Measurements from ENCODE around the gene KBTBD8. TPM values are rescaled to one million over a fixed set of nuclear protein-coding genes. Genes with fewer than 3 reads are reported as not detected.

The KBTBD8 gene
- total and polyA plus RNA-seq, 5 donors from 2014 or later, result 2.4 to 18.2 (median 3.7) TPM

- peak overlapping the region in 1 of 3 donors; percentile 38 for H3K27ac Mint-ChIP-seq
- DNase-seq, result peak in 1 of 3 donors; percentile 38
- Histone ChIP-seq H3K27me3 (ENCODE audit: control insufficient read depth, insufficient read depth, low read length) (peaks cover 7% of the 10 kb centered on the region), H3K9me3 (ENCODE audit: control insufficient read depth in 2 of 2, low read length in 2 of 2) (no peaks in the 10 kb centered on the region), H3K36me3 (ENCODE audit: control insufficient read depth, insufficient read depth, low read length) (peaks cover 12% of the 10 kb centered on the region), H3K27ac (ENCODE audit: insufficient read depth, low read length, poor library complexity, severe bottlenecking) (peak overlapping the region; percentile 79), H3K4me3 (ENCODE audit: low read depth, low read length) (peak overlapping the region; percentile 89), H3K4me1 (ENCODE audit: control insufficient read depth, insufficient read depth, low read length, poor library complexity, severe bottlenecking) (peaks cover 46% of the 10 kb centered on the region)
- H3K4me1 Mint-ChIP-seq, result peaks cover 23 to 59% (median 47%) of the 10 kb centered on the region in 4 donors
- H3K9me3 Mint-ChIP-seq, result no peaks in the 10 kb centered on the region
- peaks cover 22% of the 10 kb centered on the region for H3K36me3 Mint-ChIP-seq
- H3K4me3 Mint-ChIP-seq, result peak overlapping the region; percentile 26 to 92 (median 52)
- H3K27me3 Mint-ChIP-seq, result peaks cover 16% of the 10 kb centered on the region
- ATAC-seq (ENCODE audit: low read depth in 2 of 2), result no peak
Observed at GRCh38 chr3:67000009-67000408, 1.9 kb downstream of the KBTBD8 start.

GRCh38 chr3:67001086-67001861 lies 3.2 kb downstream of the KBTBD8 start:
- no peaks in the 10 kb centered on the region for H3K9me3 ChIP-seq (ENCODE audit: control insufficient read depth in 2 of 2, low read length in 2 of 2)
- H3K27me3 Mint-ChIP-seq, result peaks cover 11% of the 10 kb centered on the region
- no peaks in the 10 kb centered on the region for H3K9me3 Mint-ChIP-seq
- peaks cover 3% of the 10 kb centered on the region for H3K27me3 ChIP-seq (ENCODE audit: control insufficient read depth, insufficient read depth, low read length)
- no peak overlapping the region for H3K27ac ChIP-seq (ENCODE audit: insufficient read depth, low read length, poor library complexity, severe bottlenecking)
- peaks cover 16% of the 10 kb centered on the region for H3K36me3 ChIP-seq (ENCODE audit: control insufficient read depth, insufficient read depth, low read length)
- peaks cover 32% of the 10 kb centered on the region for H3K36me3 Mint-ChIP-seq
- ATAC-seq (ENCODE audit: low read depth in 2 of 2) (no peak), DNase-seq (peak in 1 of 3 donors; percentile 34)
- H3K4me3 Mint-ChIP-seq, result peak overlapping the region; percentile 77 to 89 (median 82)
- H3K4me1 Mint-ChIP-seq, result peaks cover 30 to 71% (median 57%) of the 10 kb centered on the region in 4 donors
- H3K27ac Mint-ChIP-seq, result peak overlapping the region; percentile 79 to 94 (median 82)
- H3K4me3 ChIP-seq (ENCODE audit: low read depth, low read length), result peak overlapping the region; percentile 81
- H3K4me1 ChIP-seq (ENCODE audit: control insufficient read depth, insufficient read depth, low read length, poor library complexity, severe bottlenecking), result peaks cover 50% of the 10 kb centered on the region

GRCh38 chr3:67005974-67006373 lies 7.9 kb downstream of the KBTBD8 start:
- H3K4me1 ChIP-seq (ENCODE audit: control insufficient read depth, insufficient read depth, low read length, poor library complexity, severe bottlenecking), result peaks cover 27% of the 10 kb centered on the region

GRCh38 chr3:67006460-67006859 lies 8.4 kb downstream of the KBTBD8 start:
- H3K9me3 Mint-ChIP-seq, result no peaks in the 10 kb centered on the region
- no peaks in the 10 kb centered on the region for H3K27me3 Mint-ChIP-seq
- Histone ChIP-seq H3K4me1 (ENCODE audit: control insufficient read depth, insufficient read depth, low read length, poor library complexity, severe bottlenecking) (peaks cover 22% of the 10 kb centered on the region), H3K27me3 (ENCODE audit: control insufficient read depth, insufficient read depth, low read length) (no peaks in the 10 kb centered on the region), H3K4me3 (ENCODE audit: low read depth, low read length) (no peak overlapping the region), H3K27ac (ENCODE audit: insufficient read depth, low read length, poor library complexity, severe bottlenecking) (no peak overlapping the region), H3K36me3 (ENCODE audit: control insufficient read depth, insufficient read depth, low read length) (peaks cover 35% of the 10 kb centered on the region), H3K9me3 (ENCODE audit: control insufficient read depth in 2 of 2, low read length in 2 of 2) (no peaks in the 10 kb centered on the region)
- peaks cover 48% of the 10 kb centered on the region for H3K36me3 Mint-ChIP-seq
- ATAC-seq (ENCODE audit: low read depth in 2 of 2), result no peak
- H3K4me1 Mint-ChIP-seq, result peaks cover 31 to 60% (median 50%) of the 10 kb centered on the region in 4 donors
- no peak for DNase-seq
- H3K4me3 Mint-ChIP-seq, result no peak overlapping the region
- H3K27ac Mint-ChIP-seq, result no peak overlapping the region

More at GRCh38 chr3:67005974-67006373, 7.9 kb downstream of the KBTBD8 start:
- no peaks in the 10 kb centered on the region for H3K27me3 Mint-ChIP-seq
- H3K4me3 ChIP-seq (ENCODE audit: low read depth, low read length), result peak overlapping the region; percentile 46
- H3K4me1 Mint-ChIP-seq, result peaks cover 33 to 65% (median 55%) of the 10 kb centered on the region in 4 donors
- DNase-seq (no peak), ATAC-seq (ENCODE audit: low read depth in 2 of 2) (no peak)
- no peaks in the 10 kb centered on the region for H3K9me3 Mint-ChIP-seq
- H3K36me3 Mint-ChIP-seq, result peaks cover 45% of the 10 kb centered on the region
- no peaks in the 10 kb centered on the region for H3K27me3 ChIP-seq (ENCODE audit: control insufficient read depth, insufficient read depth, low read length)
- peaks cover 33% of the 10 kb centered on the region for H3K36me3 ChIP-seq (ENCODE audit: control insufficient read depth, insufficient read depth, low read length)
- no peak overlapping the region for H3K27ac ChIP-seq (ENCODE audit: insufficient read depth, low read length, poor library complexity, severe bottlenecking)
- no peak overlapping the region for H3K4me3 Mint-ChIP-seq
- H3K9me3 ChIP-seq (ENCODE audit: control insufficient read depth in 2 of 2, low read length in 2 of 2), result no peaks in the 10 kb centered on the region
- peak overlapping the region in 1 of 3 donors; percentile 42 for H3K27ac Mint-ChIP-seq

- H3K4me3 Mint-ChIP-seq, result peak overlapping the region in 1 of 4 donors; percentile 51
- Histone ChIP-seq H3K4me3 (ENCODE audit: low read depth, low read length) (no peak overlapping the region), H3K9me3 (ENCODE audit: control insufficient read depth in 2 of 2, low read length in 2 of 2) (no peaks in the 10 kb centered on the region), H3K27ac (ENCODE audit: insufficient read depth, low read length, poor library complexity, severe bottlenecking) (no peak overlapping the region), H3K4me1 (ENCODE audit: control insufficient read depth, insufficient read depth, low read length, poor library complexity, severe bottlenecking) (peaks cover 15% of the 10 kb centered on the region), H3K36me3 (ENCODE audit: control insufficient read depth, insufficient read depth, low read length) (peaks cover 32% of the 10 kb centered on the region), H3K27me3 (ENCODE audit: control insufficient read depth, insufficient read depth, low read length) (no peaks in the 10 kb centered on the region)
- H3K4me1 Mint-ChIP-seq, result peaks cover 37 to 51% (median 40%) of the 10 kb centered on the region in 4 donors
- H3K27me3 Mint-ChIP-seq, result no peaks in the 10 kb centered on the region
- H3K36me3 Mint-ChIP-seq, result peaks cover 53% of the 10 kb centered on the region
- ATAC-seq (ENCODE audit: low read depth in 2 of 2) (no peak), DNase-seq (no peak)
- no peaks in the 10 kb centered on the region for H3K9me3 Mint-ChIP-seq
- H3K27ac Mint-ChIP-seq, result no peak overlapping the region
Observed at GRCh38 chr3:67008388-67008787, 10.3 kb downstream of the KBTBD8 start.

GRCh38 chr3:67009716-67010115 lies 11.6 kb downstream of the KBTBD8 start:
- Mint-ChIP-seq H3K36me3 (peaks cover 42% of the 10 kb centered on the region), H3K4me1 (peaks cover 30 to 40% (median 32%) of the 10 kb centered on the region in 4 donors), H3K27ac (no peak overlapping the region), H3K4me3 (no peak overlapping the region), H3K27me3 (no peaks in the 10 kb centered on the region), H3K9me3 (no peaks in the 10 kb centered on the region)
- no peak overlapping the region for H3K27ac ChIP-seq (ENCODE audit: insufficient read depth, low read length, poor library complexity, severe bottlenecking)
- ATAC-seq (ENCODE audit: low read depth in 2 of 2), result no peak
- no peaks in the 10 kb centered on the region for H3K9me3 ChIP-seq (ENCODE audit: control insufficient read depth in 2 of 2, low read length in 2 of 2)
- H3K4me3 ChIP-seq (ENCODE audit: low read depth, low read length), result no peak overlapping the region
- no peaks in the 10 kb centered on the region for H3K27me3 ChIP-seq (ENCODE audit: control insufficient read depth, insufficient read depth, low read length)
- peaks cover 6% of the 10 kb centered on the region for H3K4me1 ChIP-seq (ENCODE audit: control insufficient read depth, insufficient read depth, low read length, poor library complexity, severe bottlenecking)
- H3K36me3 ChIP-seq (ENCODE audit: control insufficient read depth, insufficient read depth, low read length), result peaks cover 23% of the 10 kb centered on the region
- no peak for DNase-seq

GRCh38 chr3:67011414-67012131 lies 13.5 kb downstream of the KBTBD8 start:
- Mint-ChIP-seq H3K27ac (peak overlapping the region in 1 of 3 donors; percentile 41), H3K9me3 (no peaks in the 10 kb centered on the region), H3K36me3 (peaks cover 28% of the 10 kb centered on the region), H3K27me3 (no peaks in the 10 kb centered on the region), H3K4me1 (peaks cover 21 to 26% (median 25%) of the 10 kb centered on the region in 4 donors), H3K4me3 (peak overlapping the region in 1 of 4 donors; percentile 44)
- no peak overlapping the region for H3K27ac ChIP-seq (ENCODE audit: insufficient read depth, low read length, poor library complexity, severe bottlenecking)
- H3K36me3 ChIP-seq (ENCODE audit: control insufficient read depth, insufficient read depth, low read length), result peaks cover 19% of the 10 kb centered on the region
- no peak overlapping the region for H3K4me3 ChIP-seq (ENCODE audit: low read depth, low read length)
- DNase-seq (no peak), ATAC-seq (ENCODE audit: low read depth in 2 of 2) (no peak)
- no peaks in the 10 kb centered on the region for H3K4me1 ChIP-seq (ENCODE audit: control insufficient read depth, insufficient read depth, low read length, poor library complexity, severe bottlenecking)
- H3K9me3 ChIP-seq (ENCODE audit: control insufficient read depth in 2 of 2, low read length in 2 of 2), result no peaks in the 10 kb centered on the region
- no peaks in the 10 kb centered on the region for H3K27me3 ChIP-seq (ENCODE audit: control insufficient read depth, insufficient read depth, low read length)

Measured in CD4-positive, CD25-positive, alpha-beta regulatory T cell (primary cell).